SU-DHL-6 (cell line): ENCODE data around the gene KAZN.

Experiments used
- H2AFZ ChIP-seq: fragments of 200-600 bp; sonication (generic); 2 replicates; pipeline ENCODE4 v1.6.1; 2014; ENCODE audit warnings: low read depth, mild to moderate bottlenecking, moderate library complexity, mixed read lengths, antibody characterized with exemption, low read length; ENCODE audit not compliant: severe bottlenecking
- H3F3A ChIP-seq: fragments of 200-600 bp; shearing (Covaris generic); 2 replicates; pipeline ENCODE4 v1.6.0; 2016; ENCODE audit warnings: antibody characterized with exemption, mild to moderate bottlenecking; ENCODE audit not compliant: insufficient read depth
- H3K27ac ChIP-seq: fragments of 200-600 bp; sonication (generic); 2 replicates; pipeline ENCODE4 v1.5.1; 2016; ENCODE audit warnings: low read depth, mild to moderate bottlenecking, low read length, moderate library complexity, mixed read lengths
- H3K27me3 ChIP-seq: fragments of 200-600 bp; sonication (generic), shearing (Covaris generic); 2 replicates; pipeline ENCODE4 v1.6.0; 2014; ENCODE audit warnings: mild to moderate bottlenecking, low read length
- H3K36me3 ChIP-seq: fragments of 200-600 bp; sonication (generic); 2 replicates; pipeline ENCODE4 v1.6.1; 2014; ENCODE audit warnings: mild to moderate bottlenecking, low read length, mixed read lengths
- H3K4me2 ChIP-seq: fragments of 300-600, 200-600 bp; shearing (Covaris generic), sonication (generic); 2 replicates; pipeline ENCODE4 v1.6.0; 2014; ENCODE audit warnings: low read length, low read depth, mild to moderate bottlenecking; ENCODE audit not compliant: poor library complexity, severe bottlenecking
- H3K4me3 ChIP-seq: fragments of 200-600 bp; sonication (generic); 2 replicates; pipeline ENCODE4 v1.5.1; 2014; ENCODE audit warnings: antibody characterized with exemption, low read length, mild to moderate bottlenecking, mixed read lengths; ENCODE audit not compliant: insufficient read depth, poor library complexity, severe bottlenecking
- H3K79me2 ChIP-seq: fragments of 200-600 bp; sonication (generic); 2 replicates; pipeline ENCODE4 v1.6.1; 2014; ENCODE audit warnings: mild to moderate bottlenecking, low read length, moderate library complexity; ENCODE audit not compliant: insufficient read depth
- H3K9ac ChIP-seq: fragments of 200-600 bp; sonication (generic); 2 replicates; pipeline ENCODE4 v1.7.0; 2014; ENCODE audit warnings: mild to moderate bottlenecking, low read length
- H3K9me2 ChIP-seq: fragments of 200-600 bp; sonication (generic); replicated peaks from 2 replicates; pipeline ENCODE4 v1.6.1; 2014; ENCODE audit warnings: low read length; ENCODE audit not compliant: insufficient read depth
- H3K9me3 ChIP-seq: fragments of 200-600 bp; sonication (generic); 2 replicates; pipeline ENCODE4 v1.6.1; 2014; ENCODE audit warnings: low read length, mixed read lengths; ENCODE audit not compliant: insufficient read depth
- H4K20me1 ChIP-seq: fragments of 200-600 bp; sonication (generic); 2 replicates; pipeline ENCODE4 v1.6.1; 2014; ENCODE audit warnings: low read depth, mild to moderate bottlenecking, antibody characterized with exemption, low read length, moderate library complexity, mixed read lengths
- EZH2phosphoT487 ChIP-seq: fragments of 200-600 bp; sonication (generic), shearing (Covaris generic); conservative IDR thresholded peaks from 2 replicates; pipeline ENCODE4 v1.6.1; 2018; ENCODE audit warnings: mild to moderate bottlenecking, antibody characterized with exemption, low read length, moderate library complexity, mixed read lengths
- TF ChIP-seq, protein P1 (sequence below): fragments of 200-600 bp; sonication (generic); IDR thresholded peaks from one replicate; pipeline ENCODE4 v1.5.1; 2017; ENCODE audit warnings: antibody characterized with exemption, mild to moderate bottlenecking, low read length, moderate library complexity; ENCODE audit not compliant: insufficient read depth, poor library complexity, severe bottlenecking

Gene KAZN

DNA sequence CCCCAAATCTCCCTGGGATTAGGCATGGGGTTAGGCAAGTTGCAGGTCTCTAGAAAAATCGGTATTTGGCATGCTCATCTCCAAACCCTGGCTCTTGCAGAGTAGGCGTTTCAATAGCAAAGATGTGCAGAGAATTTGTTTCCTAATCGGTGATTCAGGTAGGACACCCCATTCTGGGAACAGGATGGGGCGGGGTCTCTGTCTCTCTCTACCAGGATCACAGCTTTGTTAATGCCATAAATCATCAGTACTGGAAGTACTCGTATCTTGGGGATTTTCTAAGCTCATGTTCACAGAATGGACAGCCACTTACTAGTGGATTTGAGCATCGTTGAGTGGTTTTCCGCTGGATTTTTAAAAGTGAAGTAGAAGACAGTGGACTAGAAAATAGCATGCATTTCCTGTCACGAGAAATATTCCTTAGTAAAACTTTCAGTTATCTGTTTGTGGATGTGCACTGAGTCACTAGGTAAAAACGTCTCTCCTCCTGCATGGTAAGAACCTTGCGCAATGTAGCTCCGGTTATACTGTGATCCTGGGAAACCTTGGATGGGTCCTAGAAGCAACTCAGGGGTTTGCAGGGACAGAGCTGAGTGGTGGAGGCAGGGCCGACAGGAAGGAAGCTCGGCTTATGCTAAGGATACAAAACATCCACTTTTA lies 560.2 kb downstream of the KAZN start:
- Histone ChIP-seq H3K4me3 (no peak overlapping the region), H3K9me3 (no peaks in the 10 kb centered on the region), H3F3A (no peaks in the 10 kb centered on the region), H3K9me2 (no peaks in the 10 kb centered on the region), H3K9ac (no peak overlapping the region), H3K4me2 (no peak overlapping the region), H3K27ac (no peak overlapping the region), H4K20me1 (no peaks in the 10 kb centered on the region), H2AFZ (no peak overlapping the region), H3K79me2 (no peaks in the 10 kb centered on the region), H3K27me3 (no peaks in the 10 kb centered on the region), H3K36me3 (no peaks in the 10 kb centered on the region)
- TF ChIP-seq EZH2phosphoT487 = no peak
- TF ChIP-seq, protein P1, sequence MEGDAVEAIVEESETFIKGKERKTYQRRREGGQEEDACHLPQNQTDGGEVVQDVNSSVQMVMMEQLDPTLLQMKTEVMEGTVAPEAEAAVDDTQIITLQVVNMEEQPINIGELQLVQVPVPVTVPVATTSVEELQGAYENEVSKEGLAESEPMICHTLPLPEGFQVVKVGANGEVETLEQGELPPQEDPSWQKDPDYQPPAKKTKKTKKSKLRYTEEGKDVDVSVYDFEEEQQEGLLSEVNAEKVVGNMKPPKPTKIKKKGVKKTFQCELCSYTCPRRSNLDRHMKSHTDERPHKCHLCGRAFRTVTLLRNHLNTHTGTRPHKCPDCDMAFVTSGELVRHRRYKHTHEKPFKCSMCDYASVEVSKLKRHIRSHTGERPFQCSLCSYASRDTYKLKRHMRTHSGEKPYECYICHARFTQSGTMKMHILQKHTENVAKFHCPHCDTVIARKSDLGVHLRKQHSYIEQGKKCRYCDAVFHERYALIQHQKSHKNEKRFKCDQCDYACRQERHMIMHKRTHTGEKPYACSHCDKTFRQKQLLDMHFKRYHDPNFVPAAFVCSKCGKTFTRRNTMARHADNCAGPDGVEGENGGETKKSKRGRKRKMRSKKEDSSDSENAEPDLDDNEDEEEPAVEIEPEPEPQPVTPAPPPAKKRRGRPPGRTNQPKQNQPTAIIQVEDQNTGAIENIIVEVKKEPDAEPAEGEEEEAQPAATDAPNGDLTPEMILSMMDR = no peak

DNA sequence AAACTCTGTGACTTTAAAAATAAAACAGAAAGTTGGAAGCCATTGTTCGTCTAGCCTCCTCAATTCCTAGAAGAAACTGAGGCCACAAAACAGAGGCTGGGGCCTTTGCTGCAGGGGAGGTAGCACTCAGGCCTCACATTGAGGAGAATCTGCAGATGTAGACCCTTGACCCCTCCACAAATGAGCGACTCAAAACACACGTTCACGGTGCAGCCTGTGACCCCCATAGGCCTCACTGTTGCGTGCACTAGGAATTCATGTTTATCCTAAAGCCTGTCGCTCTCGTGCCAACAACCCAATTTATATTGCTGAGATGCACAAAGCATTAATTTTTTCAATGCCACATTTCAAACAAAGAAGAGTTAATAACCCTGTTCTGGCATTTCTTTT lies 560.7 kb downstream of the KAZN start:
- no peaks in the 10 kb centered on the region for H3K27me3 ChIP-seq
- H3K9ac ChIP-seq = no peak overlapping the region
- no peak overlapping the region for H3K4me3 ChIP-seq
- H2AFZ ChIP-seq = no peak overlapping the region
- H3K4me2 ChIP-seq = no peak overlapping the region
- no peaks in the 10 kb centered on the region for H3F3A ChIP-seq
- no peaks in the 10 kb centered on the region for H3K9me2 ChIP-seq
- no peaks in the 10 kb centered on the region for H4K20me1 ChIP-seq
- H3K9me3 ChIP-seq = no peaks in the 10 kb centered on the region
- H3K27ac ChIP-seq = no peak overlapping the region
- no peaks in the 10 kb centered on the region for H3K36me3 ChIP-seq
- TF ChIP-seq EZH2phosphoT487 = no peak
- TF ChIP-seq, protein P1 = no peak
- H3K79me2 ChIP-seq = no peaks in the 10 kb centered on the region

DNA sequence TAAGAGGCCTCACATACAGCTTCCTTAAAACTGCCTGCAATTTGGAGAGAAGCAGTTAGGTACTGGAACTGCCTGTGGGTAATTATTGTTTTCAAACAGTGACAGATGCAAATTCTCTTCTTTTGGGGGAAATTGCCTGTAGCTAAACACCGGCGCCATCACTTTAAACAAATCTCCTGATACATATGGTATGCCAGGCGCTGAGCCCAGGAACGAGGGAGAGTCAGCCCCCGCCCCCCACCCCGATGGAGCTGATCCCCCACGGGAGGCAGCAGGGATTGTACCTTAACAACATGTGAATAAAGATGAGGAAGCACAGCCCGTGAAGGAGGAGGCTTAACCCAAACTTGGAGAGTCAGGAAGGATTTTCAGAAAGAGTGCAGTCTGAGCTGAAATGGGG lies 562.1 kb downstream of the KAZN start:
- TF ChIP-seq EZH2phosphoT487 = no peak
- TF ChIP-seq, protein P1 = no peak
- Histone ChIP-seq H3K79me2 (no peaks in the 10 kb centered on the region), H3K9me3 (no peaks in the 10 kb centered on the region), H3K4me2 (no peak overlapping the region), H3K36me3 (no peaks in the 10 kb centered on the region), H3K9ac (no peak overlapping the region), H3K27me3 (no peaks in the 10 kb centered on the region), H3F3A (no peaks in the 10 kb centered on the region), H3K9me2 (no peaks in the 10 kb centered on the region), H3K27ac (no peak overlapping the region), H3K4me3 (no peak overlapping the region), H4K20me1 (no peaks in the 10 kb centered on the region), H2AFZ (no peak overlapping the region)
